ENCODE data around the gene VGLL2.

Gene VGLL2

GRCh38 chr6:117270055-117270842, 4.9 kb downstream of the VGLL2 start:
- no peak for DNase-seq

- no peak for DNase-seq
Observed at GRCh38 chr6:117270843-117271507, 5.6 kb downstream of the VGLL2 start.

- no peak for DNase-seq
Observed at GRCh38 chr6:117272032-117272866, 6.9 kb downstream of the VGLL2 start.

GRCh38 chr6:117272891-117273290, 7.5 kb downstream of the VGLL2 start:
- no peak for DNase-seq

GRCh38 chr6:117275205-117275604, 9.8 kb downstream of the VGLL2 start:
- DNase-seq = no peak

GRCh38 chr6:117275711-117276110, 10.4 kb downstream of the VGLL2 start:
- no peak for DNase-seq

GRCh38 chr6:117276778-117277316, 11.5 kb downstream of the VGLL2 start:
- DNase-seq = no peak

GRCh38 chr6:117280922-117281321, 15.6 kb downstream of the VGLL2 start:
- DNase-seq = no peak

- DNase-seq = no peak
Observed at GRCh38 chr6:117288083-117288715, 22.8 kb downstream of the VGLL2 start.

- no peak for DNase-seq
Observed at GRCh38 chr6:117290173-117290846, 25.0 kb downstream of the VGLL2 start.

GRCh38 chr6:117298941-117299340, 33.6 kb downstream of the VGLL2 start:
- no peak for DNase-seq

- DNase-seq = no peak
Observed at GRCh38 chr6:117303323-117303722, 38.0 kb downstream of the VGLL2 start.

- DNase-seq = no peak
Observed at GRCh38 chr6:117304446-117304845, 39.1 kb downstream of the VGLL2 start.

- no peak for DNase-seq
Observed at GRCh38 chr6:117306227-117306790, 41.0 kb downstream of the VGLL2 start.

GRCh38 chr6:117307655-117308054, 42.3 kb downstream of the VGLL2 start:
- DNase-seq = no peak

GRCh38 chr6:117309069-117309468, 43.7 kb downstream of the VGLL2 start:
- no peak for DNase-seq

GRCh38 chr6:117309611-117310010, 44.3 kb downstream of the VGLL2 start:
- no peak for DNase-seq

- no peak for DNase-seq
Observed at GRCh38 chr6:117311310-117311709, 46.0 kb downstream of the VGLL2 start.

GRCh38 chr6:117311726-117312125, 46.4 kb downstream of the VGLL2 start:
- no peak for DNase-seq

GRCh38 chr6:117317261-117317660, 51.9 kb downstream of the VGLL2 start:
- DNase-seq = no peak

All from GDM1 (cell line).